Glomerular visceral epithelial cell (primary cell): ENCODE results near the gene HOXA13.

Source experiments
- DNase-seq: peaks from one replicate; pipeline ENCODE4 v3.0.0-alpha.2; 2016; ENCODE audit errors: extremely low spot score

HOXA13 gene

GRCh38 chr7:27199849-27200760 lies at the start of gene HOXA13:
Gene HOXA13 (minus strand): TSS chr7:27200091. CDS start chr7:27200077, 14 bp downstream.
- peak; percentile 53 for DNase-seq

GRCh38 chr7:27248911-27249723 lies 49.2 kb upstream of the HOXA13 start:
- DNase-seq: peak; percentile 48

GRCh38 chr7:27248427-27248806 lies 48.5 kb upstream of the HOXA13 start:
- no peak for DNase-seq

DNA sequence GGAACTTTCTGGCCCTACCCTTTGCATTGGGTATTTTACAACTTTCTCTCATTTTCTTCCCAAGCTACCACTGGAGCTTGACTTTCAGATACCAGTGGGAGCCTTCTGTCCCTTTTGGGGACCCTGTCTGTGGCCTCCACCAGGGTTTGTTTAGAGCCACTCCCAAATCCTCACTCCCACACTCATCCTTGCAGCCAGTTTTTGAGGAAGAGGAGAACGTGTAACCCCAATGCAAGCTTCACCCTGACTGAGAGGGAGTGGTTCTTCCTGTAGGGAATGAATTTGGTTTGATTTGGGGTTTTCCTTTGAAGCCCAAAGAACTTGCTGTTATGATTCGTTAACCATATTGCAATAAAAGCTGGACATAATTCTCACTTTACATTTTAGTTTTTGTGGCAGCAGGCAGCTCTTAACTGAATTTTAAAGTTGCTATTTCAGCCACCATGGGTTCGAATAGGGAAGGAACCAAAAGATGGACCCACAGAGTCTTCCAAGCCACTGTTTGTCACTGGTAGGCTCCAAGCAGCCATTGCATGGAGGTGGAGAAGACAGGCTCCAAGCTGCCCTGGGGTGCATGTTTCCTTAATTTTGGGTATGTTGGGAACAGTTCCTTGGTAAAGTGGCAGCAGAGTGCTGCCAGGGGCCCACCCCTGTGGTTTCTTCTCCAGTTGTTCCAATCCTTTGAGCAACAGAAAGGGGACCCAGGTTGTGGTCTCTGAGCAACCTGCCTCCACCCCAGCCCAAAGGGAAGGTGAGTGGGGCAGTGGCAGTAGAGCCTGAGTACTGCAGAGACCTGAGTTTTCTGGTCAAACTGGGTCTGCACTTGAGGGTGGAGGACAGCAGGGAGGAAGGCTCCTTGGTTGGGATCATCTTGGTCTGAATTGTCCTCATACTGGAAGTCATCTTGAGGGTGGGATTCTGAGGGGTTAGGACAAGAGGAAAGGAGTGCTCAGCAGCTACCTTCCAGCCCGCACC lies 47.8 kb upstream of the HOXA13 start:
- no peak for DNase-seq

DNA sequence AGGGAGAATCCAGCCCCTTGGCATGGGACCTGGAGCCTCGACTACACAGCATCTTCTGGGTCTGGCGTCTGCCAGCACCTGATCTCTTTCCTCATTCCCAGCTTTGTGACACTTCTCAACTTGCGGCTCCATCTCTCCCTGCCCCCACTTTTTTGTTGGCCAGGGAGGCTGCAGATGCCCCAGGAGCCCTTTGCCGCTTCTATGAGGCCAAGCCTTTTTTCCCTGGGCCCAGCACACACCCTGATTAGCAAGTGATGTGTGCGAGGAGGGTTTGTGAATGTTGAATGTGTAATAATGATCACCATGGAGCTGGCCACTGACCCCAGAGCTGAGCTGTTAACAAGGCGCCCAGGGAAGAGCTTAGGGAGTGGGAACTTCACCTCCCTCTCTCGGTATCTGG lies 47.1 kb upstream of the HOXA13 start:
- no peak for DNase-seq

DNA sequence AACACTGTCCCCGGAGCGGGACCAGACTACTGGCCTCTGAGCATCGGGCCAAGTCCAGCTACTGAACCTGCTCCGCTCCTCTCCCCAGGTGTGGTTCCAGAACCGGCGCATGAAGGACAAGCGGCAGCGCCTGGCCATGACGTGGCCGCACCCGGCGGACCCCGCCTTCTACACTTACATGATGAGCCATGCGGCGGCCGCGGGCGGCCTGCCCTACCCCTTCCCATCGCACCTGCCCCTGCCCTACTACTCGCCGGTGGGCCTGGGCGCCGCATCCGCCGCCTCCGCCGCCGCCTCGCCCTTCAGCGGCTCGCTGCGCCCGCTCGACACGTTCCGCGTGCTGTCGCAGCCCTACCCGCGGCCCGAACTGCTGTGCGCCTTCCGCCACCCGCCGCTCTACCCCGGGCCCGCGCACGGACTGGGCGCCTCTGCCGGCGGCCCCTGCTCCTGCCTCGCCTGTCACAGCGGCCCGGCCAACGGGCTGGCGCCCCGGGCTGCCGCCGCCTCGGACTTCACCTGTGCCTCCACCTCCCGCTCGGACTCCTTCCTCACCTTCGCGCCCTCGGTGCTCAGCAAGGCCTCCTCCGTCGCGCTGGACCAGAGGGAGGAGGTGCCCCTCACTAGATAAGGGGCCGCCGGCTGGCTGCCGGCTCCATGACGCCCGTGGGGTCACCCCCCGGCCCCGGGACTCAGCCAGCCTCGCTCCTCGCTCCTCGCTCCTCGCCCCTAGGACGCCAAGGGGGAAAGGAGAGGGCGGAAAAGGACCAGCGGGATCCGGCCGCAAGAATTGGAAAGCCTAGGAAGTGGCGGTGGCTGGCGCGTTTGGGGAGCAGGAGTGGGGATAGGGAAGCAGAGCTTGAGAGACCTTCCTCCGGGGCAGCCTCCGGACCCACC lies 46.2 kb upstream of the HOXA13 start:
- DNase-seq: peak; percentile 11

DNA sequence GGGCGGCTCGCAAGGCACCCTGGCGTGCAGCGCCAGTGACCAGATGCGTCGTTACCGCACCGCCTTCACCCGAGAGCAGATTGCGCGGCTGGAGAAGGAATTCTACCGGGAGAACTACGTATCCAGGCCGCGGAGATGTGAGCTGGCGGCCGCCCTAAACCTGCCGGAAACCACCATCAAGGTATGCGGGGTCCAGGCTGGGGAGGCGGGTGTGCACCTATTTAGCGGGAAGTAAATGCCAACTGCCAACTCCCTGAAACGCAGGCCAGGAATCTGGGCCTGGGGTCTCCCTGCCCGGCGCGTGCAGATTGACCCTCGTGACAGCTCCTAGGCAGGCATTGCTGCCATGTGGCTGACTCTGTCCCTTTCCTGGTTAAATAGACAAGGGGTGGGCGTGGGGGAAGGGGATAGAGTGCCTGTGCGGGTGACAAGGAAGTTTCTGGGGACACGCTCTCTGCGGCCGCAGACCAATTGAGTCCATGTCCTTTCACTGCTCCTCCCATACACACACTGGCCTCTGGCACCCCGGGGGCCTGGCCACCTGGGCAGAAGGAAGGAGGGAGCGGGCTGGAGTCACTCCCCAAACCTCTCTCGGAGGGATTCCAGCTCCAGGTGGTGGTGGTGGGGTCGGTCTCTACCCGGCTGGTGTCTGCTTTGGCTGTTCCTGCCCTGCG lies 45.4 kb upstream of the HOXA13 start:
- no peak for DNase-seq

DNA sequence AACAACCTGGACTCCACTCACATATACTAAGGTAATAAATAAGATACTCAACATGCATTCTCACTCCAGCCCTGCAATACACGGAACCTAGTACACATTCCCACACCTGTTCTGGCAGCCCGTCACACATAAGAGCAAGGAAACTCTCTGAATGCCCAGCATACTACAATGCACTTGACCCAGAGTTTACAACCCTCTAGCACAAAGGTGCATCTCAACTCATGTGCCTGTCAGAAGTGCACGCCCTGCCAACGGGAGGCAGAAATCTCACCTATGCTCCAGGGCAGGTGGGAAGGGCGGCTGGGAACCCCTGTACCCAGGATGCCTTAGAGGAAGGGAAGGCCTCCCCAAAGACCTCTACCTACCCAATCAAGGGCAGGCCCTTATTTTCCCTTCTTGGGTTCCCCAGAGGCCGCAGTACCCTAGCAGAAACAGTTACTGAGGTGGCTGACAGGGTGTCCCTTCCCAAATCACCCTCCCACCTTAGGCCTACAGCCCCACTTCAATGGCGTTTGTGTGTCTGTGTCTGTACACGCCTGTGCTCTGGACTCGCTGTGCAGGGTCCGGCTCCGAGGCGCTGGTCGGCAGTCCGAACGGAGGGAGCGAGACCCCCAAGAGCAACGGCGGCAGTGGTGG lies 44.7 kb upstream of the HOXA13 start:
- DNase-seq: no peak

DNA sequence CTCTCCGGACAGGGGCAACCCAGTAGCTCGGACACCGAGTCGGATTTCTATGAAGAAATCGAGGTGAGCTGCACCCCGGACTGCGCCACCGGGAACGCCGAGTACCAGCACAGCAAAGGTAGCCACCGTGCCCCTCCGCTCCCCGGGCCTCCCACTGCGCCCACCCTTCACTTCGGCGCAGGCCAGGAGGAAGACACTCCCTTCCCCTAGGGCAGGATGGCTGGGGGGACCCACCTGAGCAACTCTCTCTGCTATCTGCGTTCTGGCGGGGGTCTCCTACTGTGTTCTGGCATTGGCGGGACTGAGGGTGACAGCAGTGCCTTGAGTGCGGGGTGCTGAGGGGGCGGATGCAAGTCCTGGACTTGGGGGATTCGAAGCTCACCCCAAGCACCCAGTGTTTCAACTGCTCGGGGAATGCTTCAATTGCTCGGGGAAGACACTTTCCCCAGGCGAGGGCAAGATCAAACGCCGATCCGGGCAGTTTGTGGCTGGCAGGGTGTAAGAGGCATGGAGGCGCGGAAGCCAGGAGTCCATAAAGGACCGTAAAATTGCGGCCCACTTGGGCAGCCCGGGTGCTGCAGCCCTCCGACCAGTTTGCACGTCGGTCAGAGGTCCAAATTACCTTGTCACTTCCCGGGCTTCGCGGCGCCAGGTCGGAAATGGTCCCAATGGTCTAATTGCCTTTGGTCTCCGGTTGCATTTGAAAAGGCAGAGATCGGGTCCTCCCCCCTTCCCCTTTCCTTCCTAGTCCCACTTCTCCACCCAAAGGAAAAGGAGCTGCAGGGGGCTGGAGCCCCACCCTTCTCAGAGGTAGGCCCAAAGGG lies 43.7 kb upstream of the HOXA13 start:
- DNase-seq: no peak

GRCh38 chr7:27242555-27243339 lies 42.9 kb upstream of the HOXA13 start, which contains the start of gene EVX1:
Gene EVX1 (plus strand): TSS chr7:27242802. CDS start chr7:27243031, 229 bp downstream.
- DNase-seq: no peak

GRCh38 chr7:27242154-27242553 lies 42.3 kb upstream of the HOXA13 start:
- no peak for DNase-seq

DNA sequence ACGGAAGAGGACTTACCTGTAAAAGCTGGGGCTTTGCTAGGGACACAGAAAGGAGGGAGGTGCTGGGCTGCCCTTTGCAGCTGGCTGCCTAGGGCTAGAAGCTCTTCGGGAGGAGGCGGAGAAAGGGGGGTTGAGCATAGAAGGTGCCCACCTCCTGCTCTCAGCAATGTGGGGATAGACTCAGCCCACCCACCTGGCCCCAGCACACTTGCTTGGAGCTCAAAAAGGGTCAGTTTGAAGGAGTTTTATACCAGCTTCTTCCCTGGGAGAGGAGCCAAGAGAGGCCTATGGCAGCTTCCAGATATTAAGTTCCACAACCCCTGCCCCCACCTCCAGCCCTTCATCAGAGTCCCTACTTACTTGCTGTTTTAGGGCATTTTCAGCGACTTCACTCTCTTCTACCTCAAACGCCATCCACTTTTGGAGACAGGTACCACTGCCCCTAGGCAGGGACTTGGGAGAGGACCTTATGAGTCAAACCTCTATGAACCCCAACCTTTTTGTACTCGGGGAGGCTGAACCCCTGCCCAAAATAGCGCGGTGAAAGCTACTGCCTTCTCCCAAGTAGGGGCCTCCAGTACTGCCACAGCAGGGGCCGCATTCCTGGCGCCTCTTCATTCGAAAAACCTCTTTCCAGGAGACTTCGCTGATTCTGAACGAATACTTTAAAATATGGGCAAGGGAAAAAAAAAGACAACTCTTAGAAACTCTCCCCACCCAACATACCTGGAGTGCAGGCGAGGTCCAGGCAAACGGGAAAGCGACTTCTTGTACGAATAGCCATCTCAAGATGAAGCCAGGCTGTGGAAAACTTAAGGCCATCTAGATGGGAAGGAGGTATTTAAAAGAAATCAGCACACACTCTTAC lies 41.5 kb upstream of the HOXA13 start:
- no peak for DNase-seq

GRCh38 chr7:27240015-27240731 lies 40.3 kb upstream of the HOXA13 start:
- DNase-seq: no peak

- no peak for DNase-seq
Observed at GRCh38 chr7:27239387-27240014, 39.6 kb upstream of the HOXA13 start.

DNA sequence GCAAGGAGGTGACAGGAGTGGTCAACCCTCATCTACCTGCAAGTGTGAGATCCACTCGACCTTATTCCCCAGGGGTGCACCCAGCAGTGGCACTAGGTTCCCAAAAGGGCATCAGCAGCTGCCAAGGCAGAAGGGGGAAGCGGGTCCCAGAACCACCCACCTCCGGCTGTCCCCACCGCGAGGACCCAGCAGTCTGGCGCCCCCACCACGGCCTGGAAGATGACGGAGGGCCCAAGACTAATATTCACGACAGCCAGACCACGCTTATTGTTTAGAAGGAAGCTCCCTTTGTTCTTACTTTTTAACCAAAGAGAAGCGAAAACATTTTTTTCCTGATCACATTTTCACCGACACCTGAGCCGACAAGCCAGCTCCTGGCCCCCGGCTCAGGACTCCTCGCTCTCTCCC lies 39.1 kb upstream of the HOXA13 start:
- no peak for DNase-seq
